IPS DF 4.7 (cell line): ENCODE measurements around the gene MAP3K6.

Source experiments
- DNase-seq: peaks from one replicate; pipeline ENCODE4 v3.0.0-alpha.2; 2013; ENCODE audit warnings: low spot score; ENCODE audit errors: extremely low read depth

Gene MAP3K6

DNA sequence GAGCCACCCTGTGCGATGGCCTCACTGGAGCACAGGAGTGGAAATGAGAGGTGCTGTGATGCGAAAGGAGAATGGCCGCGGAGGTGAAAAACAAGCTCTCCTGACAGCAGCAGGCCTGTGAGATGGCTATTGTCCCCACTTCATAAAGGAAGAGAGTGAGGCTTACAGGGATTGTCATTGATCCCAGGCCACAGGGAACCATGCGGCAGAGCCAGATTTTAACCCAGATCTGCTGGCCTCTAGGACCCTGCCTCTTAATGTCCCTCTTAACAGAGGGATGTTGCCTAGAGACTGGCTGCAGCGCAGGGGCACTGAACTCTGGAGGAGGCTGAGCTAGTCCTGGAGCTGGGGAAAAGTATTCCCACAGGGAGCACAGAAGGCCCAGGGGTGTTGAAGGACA lies 28.0 kb downstream of the MAP3K6 start:
- no peak for DNase-seq

DNA sequence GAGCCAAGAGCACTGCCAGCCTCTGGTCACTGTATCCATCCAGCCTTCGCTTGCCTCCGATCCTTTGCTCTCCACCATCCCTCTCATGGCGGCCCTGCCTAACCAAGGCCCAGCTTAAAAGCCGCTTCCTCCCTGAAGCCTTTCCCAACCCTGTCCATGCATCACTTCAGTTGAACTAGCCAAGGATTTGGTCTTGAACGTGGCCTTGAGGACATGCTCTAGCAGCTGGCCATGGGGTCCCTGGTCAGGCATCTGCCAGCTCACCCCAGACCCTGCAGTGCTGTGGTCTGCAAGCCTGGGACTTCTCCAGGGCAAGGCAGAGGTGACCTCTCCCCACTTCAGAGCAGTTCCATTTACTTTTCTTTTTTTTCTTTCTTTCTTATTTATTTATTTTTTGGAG lies 30.0 kb downstream of the MAP3K6 start:
- DNase-seq = no peak

DNA sequence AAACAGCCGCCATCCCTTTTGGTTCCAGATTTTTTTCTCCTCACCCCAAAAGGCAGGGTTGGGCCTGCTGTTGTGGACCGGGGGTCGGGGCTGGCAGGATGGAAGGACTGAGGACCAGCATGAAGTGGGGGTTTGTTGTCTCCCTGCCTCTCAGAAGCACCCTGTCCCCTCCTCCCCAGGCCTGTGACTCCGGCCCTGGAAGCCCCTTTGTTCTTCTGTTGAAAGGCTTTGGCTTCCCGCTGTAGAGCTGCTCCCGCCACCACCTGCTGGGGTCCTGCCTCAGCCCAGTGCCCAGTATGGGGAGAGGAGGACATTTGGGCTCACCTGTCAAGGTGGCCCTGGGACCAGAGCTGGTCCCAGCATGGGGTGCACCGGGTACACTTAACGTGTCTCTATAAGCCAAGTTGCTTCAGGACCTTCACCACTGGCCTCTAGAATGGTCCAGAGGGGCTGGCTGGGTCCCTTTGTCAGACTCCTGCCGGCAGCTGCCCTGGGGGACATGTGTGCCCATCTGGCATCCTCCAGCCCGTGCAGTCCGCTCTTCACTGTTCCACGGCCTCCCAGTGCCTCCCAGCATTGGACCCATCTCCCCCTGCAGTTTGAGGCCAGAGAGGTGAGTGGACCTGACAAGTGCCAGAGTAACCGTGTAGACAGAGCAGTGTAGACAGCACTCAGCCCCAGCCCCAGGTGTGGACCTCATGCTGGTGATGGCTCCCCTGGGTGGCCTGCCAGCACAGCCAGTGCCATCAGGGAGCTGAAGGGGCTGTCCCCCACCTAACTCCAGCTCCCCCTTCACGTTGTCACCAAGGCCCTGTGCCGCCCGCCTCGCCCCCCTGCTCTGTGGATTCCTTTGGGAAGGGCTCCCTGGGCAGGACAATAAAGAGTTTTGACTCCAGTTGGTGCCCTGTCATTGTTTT lies 31.0 kb downstream of the MAP3K6 start:
- DNase-seq = no peak

DNA sequence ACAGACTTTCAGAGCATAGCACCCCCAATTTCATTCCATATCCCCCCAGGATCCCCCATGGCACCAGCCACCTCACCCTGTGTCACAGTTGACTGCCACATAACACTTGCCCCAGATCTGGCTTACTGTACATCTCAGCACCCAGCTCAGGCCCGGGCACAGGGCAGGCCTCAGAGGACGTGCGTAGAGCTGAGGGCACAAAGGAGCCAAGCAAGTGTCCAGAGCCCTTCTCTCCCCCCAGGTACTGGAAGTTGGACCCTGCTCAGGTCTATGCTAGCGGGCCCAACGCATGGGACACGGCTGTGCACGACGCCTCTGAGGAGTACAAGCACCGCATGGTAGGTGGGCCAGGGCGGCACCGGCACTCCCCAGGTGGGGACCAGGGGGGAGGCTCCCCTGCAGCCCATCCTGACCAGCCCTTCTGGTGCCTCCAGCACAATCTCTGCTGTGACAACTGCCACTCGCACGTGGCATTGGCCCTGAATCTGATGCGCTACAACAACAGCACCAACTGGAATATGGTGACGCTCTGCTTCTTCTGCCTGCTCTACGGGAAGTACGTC lies 33.0 kb downstream of the MAP3K6 start:
- no peak for DNase-seq

DNA sequence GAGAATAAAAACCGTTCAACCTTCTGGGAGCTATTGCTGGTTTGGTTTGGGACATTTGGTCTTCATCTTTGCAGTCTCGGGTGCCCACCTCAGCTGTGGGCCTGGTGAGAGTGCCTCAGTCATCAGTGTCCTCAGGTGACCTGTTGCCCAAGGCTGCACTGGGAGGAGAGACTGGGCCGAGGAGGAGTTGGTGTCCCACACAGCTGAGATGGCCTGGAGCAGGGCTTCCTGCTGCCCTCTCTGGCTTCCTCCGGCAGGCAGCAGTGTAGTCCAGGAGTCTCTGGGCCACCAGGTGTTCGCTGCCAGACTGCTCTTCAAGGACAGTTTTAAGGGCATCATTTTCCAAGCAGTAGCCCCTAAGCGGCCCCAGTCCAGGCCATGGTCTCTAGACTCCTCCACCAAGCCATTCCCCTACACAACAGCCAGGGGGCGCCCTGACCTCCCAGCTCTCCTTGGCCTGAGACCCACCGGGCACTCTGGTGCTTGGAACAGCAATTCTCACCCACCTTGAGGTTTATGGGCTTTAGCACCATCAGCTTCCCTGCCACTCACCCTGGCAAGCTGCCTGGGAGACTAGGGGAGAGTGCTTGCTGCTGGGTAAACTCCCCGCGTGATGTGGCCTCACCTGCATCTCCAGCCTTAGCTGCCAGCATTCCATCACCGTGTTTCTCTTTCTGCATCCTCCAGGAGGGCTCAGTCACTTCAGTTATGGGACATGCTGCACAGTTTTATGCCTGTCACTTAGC lies 34.1 kb downstream of the MAP3K6 start:
- no peak for DNase-seq

DNA sequence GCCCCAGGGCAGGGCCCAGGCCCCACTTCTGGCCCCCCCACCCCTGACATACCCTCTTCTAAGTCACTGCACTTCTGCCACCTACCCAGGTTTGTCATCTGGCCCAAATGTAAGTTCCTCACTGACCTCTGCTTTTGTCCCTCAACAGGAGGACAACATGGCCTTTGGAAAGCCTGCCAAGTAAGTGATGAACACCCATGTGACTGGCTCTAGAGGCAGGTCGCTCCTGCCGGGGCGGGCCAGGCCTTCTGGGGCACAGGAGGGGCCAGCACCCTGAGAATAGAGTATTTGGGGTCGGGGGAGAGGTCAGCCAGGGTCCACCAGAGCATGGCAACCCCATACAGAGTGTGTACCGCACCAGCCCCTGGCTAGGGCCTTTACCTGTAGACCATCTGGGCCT lies 34.8 kb downstream of the MAP3K6 start:
- DNase-seq = no peak

DNA sequence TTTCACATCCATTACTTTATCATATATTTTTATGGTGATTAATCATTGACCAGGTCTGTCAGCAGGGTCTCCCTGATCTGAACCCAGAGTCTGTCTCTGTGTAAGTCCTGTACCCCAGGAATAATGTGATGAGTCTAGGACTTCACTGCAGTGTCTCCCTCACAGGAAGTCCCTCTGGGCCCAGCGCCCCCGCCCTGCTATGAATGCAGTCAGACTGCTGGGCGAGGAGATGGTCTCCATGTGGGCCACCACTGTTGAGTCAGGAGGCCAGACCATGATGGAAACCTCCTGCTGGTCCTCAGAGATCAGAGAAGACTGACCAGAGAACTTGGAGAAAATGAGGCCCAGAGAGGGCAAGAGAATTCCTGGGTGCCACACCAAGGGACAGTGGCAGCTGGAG lies 35.3 kb downstream of the MAP3K6 start:
- no peak for DNase-seq

DNA sequence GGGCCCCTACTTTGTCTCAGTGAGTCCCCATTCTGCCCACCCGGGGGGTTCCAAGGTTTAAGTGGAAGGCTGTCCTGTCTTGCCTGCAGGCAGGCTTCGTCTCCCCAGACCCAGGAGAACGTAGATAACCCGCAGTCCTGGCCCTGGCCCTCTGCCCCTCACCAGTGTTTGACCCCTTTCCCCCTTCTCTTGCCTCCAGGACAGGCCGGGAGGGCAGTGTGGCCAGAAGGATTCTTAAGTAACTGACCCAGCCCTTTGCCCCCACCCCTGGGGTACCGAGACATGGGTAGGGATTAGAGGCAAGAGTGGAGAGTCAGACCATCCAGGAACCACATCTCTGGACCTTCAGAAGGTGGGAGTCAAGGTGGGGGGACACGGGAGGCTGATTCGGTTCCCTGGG lies 36.0 kb downstream of the MAP3K6 start:
- DNase-seq = no peak

DNA sequence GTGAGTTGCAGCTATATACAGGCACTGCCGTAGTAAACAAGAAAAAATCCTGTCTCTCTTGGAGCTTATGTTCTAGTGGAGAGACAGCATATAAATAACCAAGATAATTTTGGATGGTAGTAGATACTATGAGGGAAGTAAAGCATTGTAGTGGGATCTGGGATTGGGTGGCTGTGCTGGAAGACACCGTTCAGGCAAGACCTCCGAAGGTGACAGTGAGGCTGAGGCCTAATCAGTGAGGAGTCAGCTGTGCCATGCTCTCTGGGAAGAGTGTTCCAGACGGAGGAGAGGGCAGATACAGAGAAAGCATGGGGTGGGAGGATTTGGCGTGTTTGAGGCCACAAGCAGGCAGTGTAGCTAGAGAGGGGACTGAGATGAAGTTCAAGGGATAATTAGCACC lies 38.8 kb downstream of the MAP3K6 start:
- DNase-seq = no peak

DNA sequence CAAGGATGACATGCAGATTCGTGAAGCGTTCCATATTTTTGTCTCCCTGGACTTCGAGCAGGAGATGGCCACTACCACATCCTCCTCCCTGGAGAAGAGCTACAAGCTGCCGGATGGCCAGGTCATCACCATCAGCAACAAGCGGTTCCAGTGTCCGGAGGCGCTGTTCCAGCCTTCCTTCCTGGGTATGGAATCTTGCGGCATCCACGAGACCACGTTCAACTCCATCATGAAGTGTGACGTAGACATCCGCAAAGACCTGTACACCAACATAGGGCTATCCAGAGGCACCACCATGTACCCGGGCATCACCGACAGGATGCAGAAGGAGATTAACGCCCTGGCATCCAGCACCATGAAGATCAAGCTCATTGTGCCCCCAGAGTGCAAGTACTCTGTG lies 41.5 kb downstream of the MAP3K6 start:
- no peak for DNase-seq

DNA sequence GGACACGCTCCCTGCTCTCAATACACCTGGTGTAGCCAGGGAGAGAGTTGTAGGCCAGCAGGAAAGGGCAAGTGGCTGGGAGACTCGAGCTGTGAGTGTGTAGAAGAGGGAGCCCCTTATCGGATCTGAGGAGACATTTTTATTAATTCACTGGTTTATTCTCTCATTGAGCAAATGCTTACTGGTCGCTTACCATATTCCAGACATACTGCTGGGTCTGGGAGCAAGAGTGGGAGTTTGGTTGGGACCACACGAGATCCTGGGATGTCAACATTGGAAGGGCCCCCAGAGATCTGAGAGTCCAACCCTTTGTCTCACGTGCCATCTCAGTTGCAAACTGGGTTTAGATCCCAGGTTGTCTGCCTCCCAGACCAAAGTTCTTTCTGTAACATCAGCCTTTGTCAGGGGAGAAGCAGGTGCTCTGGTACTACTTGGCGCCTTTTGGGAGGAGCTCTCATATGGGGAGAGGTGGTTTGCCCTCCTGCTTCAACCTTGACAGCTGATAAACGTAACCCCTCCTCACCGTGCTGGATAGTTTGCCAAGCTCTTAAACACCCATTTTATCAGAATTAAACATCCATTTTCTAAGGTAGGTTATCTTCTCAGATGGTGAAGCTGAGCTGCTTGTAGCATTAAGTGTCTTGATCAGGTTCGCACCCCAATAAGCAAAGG lies 44.1 kb downstream of the MAP3K6 start:
- DNase-seq = no peak

DNA sequence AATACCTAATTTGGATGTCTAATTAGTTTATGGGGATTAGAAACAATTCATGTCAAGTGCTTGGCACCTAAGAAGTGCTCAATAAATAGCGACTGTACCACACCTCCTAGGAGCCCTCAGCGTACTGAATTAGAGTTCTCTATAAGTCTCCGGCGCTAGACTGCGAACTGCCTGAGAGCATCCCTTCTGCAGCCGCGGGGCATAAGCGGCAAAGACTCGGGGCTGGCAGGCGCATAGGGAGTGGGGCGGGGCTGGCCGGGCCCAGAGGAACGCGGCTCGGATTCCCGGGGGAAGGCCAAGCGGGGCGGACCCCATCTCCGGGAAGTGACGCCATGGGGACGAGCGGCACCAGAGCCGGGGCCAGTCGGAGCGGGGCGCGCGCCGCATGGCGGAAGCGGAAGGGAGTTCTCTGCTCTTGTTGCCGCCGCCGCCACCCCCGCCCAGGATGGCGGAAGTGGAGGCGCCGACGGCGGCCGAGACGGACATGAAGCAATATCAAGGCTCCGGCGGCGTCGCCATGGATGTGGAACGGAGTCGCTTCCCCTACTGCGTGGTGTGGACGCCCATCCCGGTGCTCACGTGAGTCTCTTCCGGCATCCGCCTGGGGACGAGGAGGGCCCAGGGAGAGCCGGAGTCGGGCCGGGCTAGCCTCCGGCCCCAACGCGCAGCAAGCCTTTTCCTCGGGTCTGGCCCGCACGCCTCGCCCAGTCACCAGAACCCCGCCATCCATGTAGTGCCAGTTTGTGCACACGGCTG lies 44.8 kb downstream of the MAP3K6 start, which contains the start of gene TMEM222:
TSS of gene TMEM222 (plus strand) at position 351 of the 756 bp plus-strand sequence. CDS start at position 386, 35 bp downstream.
- no peak for DNase-seq

DNA sequence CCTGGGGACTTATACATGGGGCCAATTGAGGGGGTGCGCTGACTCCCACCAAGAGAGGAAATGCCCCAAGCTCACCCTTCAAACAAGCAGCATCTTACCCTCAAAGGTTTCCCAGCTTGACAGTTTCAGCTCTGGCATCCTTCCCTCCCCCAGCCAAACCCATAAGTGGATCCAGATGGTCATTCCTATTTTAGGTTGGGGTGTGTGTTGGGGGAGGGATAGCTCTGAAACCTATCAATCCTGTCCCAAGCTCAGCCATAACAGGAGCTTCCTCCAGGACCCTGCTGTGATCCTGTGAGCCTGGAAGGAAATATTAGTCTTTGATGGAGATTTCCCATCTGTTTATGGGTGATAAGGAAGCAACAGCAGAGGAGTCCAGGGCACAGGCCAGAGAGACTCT lies 48.2 kb downstream of the MAP3K6 start:
- no peak for DNase-seq

DNA sequence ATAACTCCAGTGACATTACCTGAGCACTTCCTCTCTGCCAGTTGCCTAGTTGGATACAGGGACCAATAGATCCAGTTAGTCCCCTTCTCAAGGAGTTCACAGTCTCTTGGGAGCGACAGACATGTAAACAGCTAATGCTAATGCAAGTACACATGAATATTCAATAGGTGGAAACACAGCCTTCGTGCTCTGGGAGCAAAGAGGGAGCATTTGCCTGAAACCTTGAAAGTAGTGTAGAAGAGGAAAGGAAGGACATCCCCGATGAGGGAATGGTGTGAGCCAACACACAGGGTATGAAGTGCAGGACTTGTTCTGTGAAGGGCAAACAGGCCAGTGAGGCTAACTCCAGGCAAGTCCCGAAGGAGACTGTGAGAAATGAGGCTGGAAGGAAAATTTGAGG lies 48.6 kb downstream of the MAP3K6 start:
- DNase-seq = no peak

DNA sequence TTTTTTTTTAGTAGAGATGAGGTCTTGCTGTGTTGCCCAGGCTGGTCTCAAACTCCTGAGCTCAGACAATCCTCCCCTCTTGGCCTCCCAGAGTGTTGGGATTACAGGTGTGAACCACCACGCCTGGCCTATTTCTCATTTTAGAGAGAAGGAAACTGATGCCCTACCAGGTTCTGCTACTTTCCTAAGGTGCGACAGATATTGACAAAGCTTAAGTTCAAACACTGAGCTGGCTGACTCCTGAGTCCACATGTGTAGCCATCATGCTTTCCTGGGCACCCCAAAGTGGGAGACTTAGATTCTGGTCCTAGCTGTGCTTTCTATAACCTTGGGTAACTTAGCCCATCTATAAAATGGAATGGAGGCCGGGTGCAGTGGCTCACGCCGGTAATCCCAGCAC lies 49.9 kb downstream of the MAP3K6 start:
- no peak for DNase-seq

DNA sequence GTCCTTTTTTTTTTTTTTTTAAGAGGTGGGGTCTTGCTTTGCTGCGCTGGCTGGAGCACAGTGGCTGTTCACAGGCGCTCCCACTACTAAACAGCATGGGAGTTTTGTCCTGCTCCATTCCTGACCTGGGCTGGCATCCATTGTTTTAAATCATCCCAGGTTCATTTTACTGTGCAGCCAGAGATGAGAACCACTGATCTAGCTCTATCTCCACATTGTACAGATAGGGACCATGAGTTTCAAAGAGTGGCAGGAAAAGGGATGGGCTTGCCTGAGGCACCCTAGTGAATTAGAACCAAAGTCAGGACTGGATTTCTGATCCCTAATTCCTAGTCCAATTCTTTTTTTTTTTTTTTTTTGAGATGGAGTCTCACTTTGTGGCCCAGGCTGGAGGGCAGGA lies 52.0 kb downstream of the MAP3K6 start:
- DNase-seq = no peak

DNA sequence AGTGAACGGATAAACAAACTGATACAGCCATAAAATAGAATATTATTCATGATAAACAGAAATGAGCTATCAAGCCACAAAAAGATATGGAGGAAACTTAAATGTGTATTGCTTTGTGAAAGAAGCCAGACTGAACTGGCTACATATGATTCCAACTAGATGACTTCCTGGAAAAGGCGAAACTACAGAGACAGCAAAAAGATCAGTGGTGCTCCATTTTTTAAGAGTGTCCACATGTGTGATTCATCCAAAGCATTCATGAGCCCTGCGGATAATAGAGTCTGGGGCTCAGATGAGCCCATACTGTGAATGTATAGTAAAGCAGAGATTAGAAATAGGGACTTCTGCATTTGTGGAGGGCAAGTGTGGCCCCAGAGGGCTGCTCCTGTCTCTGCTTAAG lies 52.6 kb downstream of the MAP3K6 start:
- DNase-seq = no peak

DNA sequence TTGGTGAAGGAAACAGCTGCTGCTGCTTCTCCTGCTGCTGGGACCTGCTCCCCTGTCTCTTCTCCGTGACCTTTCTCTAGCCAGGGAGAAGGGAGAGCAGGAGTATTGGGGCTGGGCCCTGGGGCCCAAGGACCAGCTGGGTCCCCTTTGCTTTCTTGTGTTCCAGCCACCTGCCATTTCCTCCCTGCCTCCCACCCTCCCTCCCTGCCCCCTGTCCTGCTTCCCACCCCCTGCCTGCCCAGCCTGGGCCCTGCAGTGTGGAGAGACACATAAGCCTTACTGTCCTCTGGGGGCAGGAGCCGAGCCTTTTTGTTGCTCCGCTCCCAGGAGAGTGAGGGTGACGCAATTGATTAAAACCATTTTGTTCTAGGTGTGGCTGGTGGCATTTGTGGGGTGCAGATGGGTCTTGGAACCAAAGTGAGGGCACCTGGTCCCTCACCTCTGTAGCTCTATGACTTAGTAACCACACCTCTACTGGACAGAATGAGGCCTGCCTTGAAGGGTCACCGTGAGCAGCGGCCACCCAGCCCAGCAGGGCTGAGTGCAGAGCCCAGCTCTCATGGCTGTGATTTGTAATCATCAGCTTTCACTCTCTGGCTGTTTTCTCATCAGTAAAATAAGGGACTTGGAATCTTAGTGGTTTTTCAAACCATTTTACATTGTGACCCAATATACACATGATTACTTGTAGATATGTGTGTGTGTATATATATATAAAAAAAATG lies 58.7 kb downstream of the MAP3K6 start:
- DNase-seq = no peak

DNA sequence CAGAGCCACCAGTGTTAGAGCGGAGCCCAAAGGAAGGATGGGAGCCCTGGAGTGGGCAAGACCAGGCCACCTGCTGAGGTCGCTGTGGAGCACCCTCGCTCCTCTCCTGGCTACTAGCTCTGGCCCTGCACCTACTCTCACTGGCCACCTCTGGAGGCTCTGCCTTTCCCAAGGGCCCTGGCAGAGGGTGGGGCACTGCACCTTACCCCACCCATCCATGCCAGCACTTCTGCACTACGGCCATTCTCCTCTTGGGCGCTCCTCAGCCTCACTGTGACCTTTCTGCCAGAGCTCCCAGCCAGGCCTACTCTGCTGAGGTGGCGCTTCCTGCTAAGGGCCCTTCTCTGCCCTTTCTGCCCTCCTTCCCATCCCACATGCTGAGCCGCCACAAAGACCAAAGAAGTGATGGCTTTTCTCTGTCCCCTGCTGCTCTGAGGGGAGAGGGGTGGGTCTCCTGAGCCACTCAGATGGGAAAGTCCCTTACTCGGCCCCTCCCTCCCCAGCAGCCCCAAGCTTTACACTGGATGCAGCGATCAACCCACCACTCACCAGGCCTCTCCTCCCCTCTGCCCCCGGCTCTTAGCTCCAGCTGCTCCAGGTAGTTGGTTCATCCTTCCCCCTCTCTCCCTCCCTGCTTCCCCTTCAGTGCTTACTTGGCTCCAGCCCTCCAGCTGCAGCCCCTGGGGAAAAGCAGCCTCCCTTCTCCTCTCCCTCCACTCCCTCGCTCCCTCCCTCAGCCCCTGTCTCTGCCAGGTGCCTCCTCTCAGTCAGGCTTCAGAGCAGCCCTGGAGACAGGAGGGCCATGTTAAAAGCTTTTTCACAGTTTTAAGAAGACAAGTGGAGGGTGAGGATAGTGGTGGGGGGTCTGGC lies 59.6 kb downstream of the MAP3K6 start:
- DNase-seq = no peak
